AG04449 (cell line): ENCODE results near the gene ITM2C.
A peak's percentile ranks its signal among the peaks of the same experiment; 100 is the strongest.

Source experiments
- CTCF ChIA-PET: fragments of 350-600 bp; formaldehyde crosslinking; extraction: SDS; loops from one replicate; lab custom pipeline; 2021; ENCODE audit warnings: antibody characterized with exemption; lab: Yijun Ruan, JAX
- POLR2A ChIA-PET: fragments of 400-600, 350-600 bp; formaldehyde crosslinking; extraction: SDS; loops from one replicate; lab custom pipeline; 2020; ENCODE audit warnings: antibody characterized with exemption, inconsistent platforms; lab: Yijun Ruan, JAX
- DNase-seq: peaks from one replicate; pipeline ENCODE4 v3.0.0-alpha.2; 2010; ENCODE audit warnings: low read depth, low spot score
- H3K4me3 ChIP-seq: 2 replicates; pipeline ENCODE4 v1.5.1; 2011; ENCODE audit warnings: low read depth, mild to moderate bottlenecking, control low read depth, low read length
- TF ChIP-seq, protein P1 (sequence below): IDR thresholded peaks from one replicate; pipeline ENCODE4 v1.5.1; 2011; ENCODE audit warnings: mild to moderate bottlenecking, moderate library complexity, low read length, control low read depth, inconsistent platforms; ENCODE audit not compliant: insufficient read depth; ENCODE audit errors: missing control alignments

ITM2C gene

DNA sequence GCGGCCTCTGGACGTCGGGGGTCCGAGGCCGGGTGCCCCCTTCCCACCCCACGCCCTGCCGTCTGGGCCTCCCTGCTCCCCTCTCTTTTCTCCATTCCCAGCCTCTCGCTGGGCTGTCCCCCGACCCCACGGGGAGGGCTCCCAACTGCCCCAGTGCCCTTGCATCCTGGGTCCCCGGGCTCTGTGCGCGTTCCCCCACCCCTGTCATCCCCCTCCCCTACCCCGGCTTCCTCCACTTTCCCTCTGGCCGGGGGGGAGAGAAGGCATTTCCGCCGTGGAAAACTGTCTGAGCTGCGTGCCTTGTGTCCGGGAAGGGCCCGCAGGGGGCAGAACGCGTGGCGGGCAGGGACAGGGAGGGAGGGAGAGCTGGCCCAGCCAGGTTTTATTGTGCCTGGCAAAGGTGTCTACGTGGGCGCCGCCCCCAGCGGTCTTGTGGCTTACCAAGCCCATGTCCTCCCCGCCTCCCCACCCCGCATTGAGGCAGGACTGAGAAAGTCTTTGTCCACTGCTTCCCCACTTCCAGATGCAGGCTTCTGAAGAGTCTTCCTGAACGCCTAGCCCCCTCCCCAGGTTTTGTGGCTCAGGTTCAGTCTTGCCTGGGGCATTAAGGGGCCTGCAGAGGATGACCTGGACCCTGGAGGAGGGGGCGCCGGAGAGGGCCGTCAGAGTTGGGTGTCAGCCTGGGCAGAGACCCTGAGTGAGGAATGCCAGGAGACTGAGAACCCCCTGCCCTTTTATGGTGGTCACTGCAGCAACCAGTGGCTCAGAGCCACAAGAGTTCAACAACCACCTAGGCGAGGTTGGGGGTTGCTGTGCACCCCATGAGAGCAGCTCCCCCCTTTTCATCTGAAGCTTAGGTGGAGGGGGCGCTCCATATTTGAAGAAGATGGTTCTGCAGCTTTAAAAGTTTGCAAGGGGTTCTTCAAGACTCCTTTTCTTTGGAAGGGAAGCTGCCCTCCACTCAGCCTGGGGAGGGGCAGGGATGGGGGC, 1.3 kb downstream of the ITM2C start:
- peak overlapping the region; percentile 85 for H3K4me3 ChIP-seq
- CTCF ChIA-PET, result interaction anchor here (0.8 to 2.6 kb wide), 12 partner anchors 9 to 187 kb away, joined by 3 to 16 read pairs (median 5); no protein-coding TSS in a partner anchor
- POLR2A ChIA-PET, result no interaction called here
- TF ChIP-seq, protein P1, sequence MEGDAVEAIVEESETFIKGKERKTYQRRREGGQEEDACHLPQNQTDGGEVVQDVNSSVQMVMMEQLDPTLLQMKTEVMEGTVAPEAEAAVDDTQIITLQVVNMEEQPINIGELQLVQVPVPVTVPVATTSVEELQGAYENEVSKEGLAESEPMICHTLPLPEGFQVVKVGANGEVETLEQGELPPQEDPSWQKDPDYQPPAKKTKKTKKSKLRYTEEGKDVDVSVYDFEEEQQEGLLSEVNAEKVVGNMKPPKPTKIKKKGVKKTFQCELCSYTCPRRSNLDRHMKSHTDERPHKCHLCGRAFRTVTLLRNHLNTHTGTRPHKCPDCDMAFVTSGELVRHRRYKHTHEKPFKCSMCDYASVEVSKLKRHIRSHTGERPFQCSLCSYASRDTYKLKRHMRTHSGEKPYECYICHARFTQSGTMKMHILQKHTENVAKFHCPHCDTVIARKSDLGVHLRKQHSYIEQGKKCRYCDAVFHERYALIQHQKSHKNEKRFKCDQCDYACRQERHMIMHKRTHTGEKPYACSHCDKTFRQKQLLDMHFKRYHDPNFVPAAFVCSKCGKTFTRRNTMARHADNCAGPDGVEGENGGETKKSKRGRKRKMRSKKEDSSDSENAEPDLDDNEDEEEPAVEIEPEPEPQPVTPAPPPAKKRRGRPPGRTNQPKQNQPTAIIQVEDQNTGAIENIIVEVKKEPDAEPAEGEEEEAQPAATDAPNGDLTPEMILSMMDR, result peak; percentile 43
- no peak for DNase-seq

DNA sequence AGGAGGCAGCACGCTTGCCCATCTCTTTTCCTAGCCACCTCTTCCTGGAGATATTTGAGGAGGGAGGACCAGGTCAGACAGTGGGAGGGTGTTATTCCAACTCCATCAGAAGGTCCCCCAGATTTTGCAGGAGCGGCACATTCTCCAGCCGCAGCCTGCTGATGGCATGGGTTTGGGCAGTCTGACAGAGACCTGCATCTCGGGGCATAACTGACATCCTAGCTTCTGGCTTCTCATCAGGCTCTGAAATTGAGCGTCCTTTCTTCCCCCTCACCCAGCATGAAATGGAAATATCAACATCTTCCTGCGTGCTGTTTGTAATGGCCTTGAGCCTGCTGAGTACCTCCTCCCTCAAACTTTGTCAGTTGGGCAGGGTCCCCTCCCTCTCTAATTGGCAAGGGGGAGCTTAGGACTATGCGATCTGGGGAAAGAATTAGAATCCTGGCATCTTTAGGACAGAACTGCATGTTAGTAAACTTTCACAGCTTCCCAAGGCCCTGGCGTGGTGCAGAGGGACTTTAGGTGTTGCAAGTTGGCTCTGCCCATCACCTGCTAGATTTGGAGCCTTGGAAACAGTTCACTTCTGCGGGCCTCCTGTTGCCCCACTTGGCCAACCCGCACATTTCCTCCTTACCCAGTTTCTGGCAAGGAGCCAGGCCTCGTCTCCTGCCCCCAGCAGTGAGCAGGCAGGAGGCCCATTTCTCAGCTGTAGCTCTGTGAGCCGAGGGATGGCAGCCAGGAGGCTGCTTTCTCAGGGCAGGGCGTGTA, 2.2 kb downstream of the ITM2C start:
- TF ChIP-seq, protein P1, result no peak
- ChIA-PET POLR2A (no interaction called here), CTCF (interaction anchor here (0.7 to 2.6 kb wide), 10 partner anchors 10 to 186 kb away, joined by 3 to 16 read pairs (median 4); no protein-coding TSS in a partner anchor)
- H3K4me3 ChIP-seq, result peak overlapping the region; percentile 6; the same call in 1 of the 2 replicates
- DNase-seq, result no peak

DNA sequence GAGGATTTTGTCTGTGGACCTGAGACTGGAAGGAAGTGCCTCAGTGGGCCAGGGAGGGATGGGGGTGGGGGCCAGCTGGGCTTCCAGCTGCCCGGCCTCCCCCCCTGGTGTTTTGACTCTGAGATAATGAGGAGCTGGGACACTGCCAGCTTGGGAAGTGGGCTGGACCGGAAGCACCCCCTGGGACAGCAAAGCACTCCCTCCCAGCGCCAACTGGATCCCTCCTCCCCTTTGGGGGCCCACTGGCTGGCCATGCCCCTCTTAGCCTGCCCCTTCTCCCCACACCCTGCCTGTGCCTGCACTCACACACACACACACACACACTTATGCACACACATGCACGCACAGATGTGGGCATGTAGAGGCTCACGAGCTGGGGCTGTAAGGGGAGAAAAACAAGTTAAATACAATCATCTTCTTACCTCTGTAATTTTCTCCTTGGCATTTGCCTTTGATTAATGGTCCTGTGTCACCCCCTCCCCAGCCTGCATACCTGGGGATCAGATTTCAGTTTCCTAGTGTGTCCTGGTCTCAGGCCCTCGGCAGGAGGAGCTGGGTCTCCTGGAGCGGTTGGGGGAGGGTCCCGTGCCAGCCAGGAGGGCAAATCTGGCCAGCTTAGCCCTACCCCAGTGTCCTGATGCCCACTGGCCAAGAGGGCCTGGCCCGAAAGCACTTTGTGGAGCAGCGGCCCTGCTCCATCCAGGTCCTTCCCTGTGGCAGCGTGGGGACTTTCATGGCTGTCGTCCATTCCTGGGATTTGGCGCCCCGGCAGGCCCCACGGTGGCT, 3.6 kb downstream of the ITM2C start:
- ChIA-PET POLR2A (no interaction called here), CTCF (interaction anchor here (1.4 to 2.3 kb wide), 2 partner anchors 20 to 119 kb away, joined by 4 to 8 read pairs; no protein-coding TSS in a partner anchor)
- TF ChIP-seq, protein P1, result no peak
- no peak for DNase-seq
- H3K4me3 ChIP-seq, result no peak overlapping the region

DNA sequence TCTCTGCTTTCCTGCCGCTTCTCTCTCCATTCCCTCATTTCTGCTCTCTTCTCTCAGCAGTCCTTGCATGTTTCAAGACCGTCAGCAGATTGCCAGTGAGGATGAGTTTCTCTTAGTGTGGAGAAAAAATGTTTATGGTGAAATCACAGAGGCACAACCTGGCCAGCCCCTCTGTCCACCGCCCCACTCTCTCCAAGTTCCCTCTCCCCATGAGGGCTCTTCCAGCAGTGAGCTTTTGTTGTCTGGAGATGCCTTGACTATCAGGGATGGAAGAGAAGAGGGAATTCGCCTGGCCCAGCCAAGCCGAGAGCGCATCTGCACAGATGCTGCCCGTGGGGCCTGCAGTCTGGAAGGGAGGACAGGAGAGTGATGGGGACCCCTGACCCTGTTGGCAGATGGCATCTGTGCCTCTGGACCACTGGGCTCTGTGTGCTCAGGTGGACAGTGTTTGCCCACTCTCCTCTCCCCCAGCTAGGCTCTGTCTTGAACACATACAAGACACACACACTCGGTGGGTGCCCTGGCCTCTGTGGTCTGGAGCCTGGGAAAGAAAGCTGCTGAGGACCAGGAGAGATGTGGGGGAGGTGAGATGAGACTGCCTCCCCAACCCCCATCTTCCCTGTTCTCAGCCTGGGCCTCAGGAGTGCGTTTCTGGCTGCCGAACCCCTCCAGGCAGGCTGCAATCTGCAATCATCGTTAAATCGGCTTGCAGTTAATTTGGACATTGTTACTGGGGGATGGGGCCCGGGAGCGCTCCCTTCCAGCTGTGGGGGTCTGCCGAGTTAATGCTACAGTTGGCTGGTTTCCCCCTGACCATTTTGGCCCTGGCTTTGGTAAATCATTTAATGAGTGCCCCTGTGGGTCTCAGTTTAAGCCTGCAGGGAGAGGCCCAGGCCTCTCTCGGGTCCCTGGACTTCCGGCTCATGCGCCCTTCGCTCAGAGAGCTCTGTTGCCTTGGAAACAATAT, 4.5 kb downstream of the ITM2C start:
- ChIA-PET CTCF (interaction anchor here (1.0 to 2.3 kb wide), 4 partner anchors 9 to 187 kb away, joined by 3 to 8 read pairs (median 4); no protein-coding TSS in a partner anchor), POLR2A (no interaction called here)
- H3K4me3 ChIP-seq, result no peak overlapping the region
- TF ChIP-seq, protein P1, result no peak
- DNase-seq, result no peak
